NOMO-1 treated with DMSO at 0.1 percent for 48 hours (cell line): Measurements from ENCODE around the gene MTFR1L.

Source experiments
- DNase-seq: peaks from one replicate; lab custom pipeline; 2025; ENCODE audit not compliant: unreplicated experiment; lab: John Stamatoyannopoulos, UW

MTFR1L gene

DNA sequence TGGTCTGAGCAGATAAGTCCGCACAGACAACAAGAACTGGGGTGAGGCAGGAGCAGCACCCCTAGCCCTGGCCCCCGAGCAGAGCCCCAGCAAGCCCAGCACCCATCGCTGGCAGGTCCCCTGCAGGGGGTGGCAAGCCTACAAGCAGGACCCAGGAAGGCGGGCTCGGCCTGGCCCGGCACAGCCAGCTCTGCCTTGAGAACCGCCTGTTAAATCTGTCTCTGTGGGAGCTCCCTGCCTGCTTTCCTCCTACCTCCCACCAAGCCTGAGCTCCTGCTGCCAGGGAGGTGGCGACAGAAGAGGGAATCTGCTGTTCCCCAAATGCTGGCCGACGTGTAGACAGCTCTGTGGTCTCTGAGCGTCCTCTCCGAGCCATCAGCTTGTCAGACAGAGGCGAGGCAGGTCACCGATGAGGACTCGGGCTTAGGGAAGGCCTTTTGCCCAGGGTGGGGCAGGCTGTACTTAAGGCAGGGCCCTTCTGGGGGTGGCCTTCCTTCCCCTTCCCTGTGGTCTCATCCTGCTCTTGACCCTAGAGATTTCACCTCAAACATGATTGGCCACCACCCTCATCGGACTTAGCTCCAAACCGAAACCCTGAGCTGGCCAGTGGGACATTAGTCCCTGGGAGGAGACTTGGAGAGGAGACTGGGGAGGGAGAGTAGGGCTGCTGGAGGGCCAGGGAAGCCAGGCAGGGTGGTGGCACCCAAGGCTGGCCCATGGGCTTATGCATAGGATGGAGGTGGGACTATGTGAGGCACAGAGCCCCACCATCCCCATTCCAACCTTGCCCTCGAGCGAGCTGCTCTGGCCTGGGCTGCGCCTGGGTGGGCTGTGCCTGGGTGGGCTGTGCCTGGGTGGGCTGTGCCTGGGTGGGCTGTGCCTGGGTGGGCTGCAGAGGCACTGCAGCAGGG lies 12.0 kb upstream of the MTFR1L start:
- DNase-seq: no peak

DNA sequence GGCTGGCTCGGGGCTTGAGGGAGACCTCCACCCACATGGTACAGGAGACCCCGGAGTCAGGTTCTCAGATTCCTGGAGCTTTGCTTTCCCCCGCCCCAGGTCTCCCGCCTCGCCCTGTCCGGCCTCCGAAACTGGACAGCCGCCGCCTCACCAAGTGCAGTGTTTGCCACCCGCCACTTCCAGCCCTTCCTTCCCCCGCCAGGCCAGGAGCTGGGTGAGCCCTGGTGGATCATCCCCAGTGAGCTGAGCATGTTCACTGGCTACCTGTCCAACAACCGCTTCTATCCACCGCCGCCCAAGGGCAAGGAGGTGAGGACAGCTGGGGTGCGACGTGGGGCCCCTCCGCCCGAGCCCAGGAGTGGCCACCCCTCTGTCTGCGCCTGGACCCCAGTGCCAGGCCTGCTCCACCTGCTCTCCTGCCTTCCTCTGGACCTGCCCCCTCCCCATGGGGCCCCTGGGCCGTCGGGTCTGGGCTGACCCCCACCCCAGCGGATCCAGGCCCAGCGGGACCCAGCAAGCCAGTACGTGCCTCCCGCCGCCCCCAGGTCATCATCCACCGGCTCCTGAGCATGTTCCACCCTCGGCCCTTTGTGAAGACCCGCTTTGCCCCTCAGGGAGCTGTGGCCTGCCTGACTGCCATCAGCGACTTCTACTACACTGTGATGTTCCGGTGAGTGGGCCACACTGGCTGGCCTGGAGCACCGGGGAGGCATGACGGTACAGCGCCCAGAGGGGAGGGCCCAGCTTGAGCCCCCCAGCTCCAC lies 11.1 kb upstream of the MTFR1L start:
- DNase-seq: no peak

DNA sequence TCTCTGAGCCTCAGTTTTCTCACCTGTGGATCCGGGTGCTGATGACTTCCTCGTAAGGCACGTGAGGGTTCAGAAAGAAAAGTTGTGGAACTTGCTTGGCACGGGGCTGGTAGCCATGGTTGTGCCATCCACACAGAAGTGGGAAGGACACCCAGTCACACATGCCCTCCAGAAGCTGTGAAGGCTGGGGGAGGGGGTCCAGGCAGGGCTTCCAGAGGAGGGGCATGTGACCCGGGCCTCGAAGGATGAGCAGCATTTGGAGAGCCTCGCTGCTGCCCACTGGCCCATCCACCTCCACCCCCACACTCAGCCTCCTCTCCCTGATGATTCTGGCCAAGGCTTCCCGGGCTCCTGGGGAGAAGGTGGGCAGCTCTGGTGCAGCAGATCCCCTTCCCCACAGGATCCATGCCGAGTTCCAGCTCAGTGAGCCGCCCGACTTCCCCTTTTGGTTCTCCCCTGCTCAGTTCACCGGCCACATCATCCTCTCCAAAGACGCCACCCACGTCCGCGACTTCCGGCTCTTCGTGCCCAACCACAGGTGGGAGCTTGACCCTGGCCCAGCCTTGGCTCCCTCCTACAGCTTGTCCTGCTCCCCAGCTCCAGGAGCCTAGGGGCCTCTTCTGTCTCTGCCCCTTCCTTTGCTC lies 10.3 kb upstream of the MTFR1L start:
- DNase-seq: no peak

DNA sequence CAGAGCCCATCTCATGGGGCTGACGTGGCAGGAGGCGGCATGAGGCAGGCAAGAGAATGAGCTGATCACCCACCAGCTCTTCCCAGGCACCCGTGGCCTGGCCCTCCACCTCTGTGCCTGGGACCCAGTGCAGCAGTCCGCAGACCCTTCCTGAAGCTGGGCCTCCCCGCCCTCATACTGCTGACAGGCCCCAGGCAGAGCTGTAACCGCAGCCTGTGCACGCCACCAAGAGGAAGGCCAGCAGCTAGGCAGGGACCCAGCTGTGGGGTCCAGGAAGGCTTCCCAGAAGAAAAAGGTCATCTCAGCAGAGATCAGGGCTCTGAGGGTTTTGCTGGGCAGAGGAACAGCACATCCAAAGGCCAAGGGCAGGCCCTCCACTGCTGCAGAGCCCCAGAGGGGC lies 9.8 kb upstream of the MTFR1L start:
- no peak for DNase-seq

DNA sequence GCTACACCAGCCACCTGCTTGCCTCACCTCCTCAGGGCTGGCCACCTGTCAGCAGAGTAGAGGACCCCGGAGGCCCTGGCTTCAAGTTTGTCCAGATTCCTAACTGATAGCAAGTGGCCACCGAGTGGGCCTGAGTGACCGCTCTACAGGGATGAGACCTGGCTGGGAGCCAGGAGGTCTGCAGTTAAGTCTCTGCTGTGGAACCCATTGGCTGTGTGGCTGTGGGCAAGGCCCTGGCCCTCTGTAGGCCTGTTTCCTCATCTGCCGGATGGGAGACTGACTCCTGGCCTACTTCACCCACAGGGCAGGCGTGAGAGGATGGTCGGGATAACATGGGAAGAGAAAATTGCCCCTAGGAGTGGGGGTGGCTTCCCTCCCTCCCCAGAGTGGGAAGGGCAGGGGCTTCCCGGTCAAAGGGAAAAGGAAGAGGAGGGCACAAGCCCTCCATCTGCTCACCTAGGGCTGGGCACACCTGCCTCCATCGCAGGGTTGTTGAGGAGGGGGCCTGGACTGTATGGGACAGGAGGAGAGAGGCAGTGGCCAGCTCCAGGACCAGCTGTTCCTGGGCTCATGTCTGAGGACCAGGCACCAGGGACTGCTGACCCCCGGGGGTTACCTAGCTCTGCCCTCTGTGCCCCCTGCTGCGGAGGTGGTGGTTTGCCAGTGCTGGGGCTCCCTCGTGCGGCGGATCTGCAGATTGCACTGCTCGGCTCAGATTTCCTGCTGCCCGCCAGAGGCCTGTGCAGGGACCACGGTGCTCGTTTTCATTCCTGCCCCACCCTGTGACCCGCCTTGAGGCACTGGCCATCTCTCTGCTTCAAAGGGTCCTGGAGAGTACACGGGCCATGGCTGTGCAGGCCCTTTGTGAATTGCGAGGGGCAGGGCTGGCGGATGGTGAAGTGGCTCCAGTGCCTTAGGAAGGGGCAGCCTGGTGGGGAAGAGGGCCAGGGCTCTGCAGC lies 9.1 kb upstream of the MTFR1L start:
- DNase-seq: peak; percentile 41

DNA sequence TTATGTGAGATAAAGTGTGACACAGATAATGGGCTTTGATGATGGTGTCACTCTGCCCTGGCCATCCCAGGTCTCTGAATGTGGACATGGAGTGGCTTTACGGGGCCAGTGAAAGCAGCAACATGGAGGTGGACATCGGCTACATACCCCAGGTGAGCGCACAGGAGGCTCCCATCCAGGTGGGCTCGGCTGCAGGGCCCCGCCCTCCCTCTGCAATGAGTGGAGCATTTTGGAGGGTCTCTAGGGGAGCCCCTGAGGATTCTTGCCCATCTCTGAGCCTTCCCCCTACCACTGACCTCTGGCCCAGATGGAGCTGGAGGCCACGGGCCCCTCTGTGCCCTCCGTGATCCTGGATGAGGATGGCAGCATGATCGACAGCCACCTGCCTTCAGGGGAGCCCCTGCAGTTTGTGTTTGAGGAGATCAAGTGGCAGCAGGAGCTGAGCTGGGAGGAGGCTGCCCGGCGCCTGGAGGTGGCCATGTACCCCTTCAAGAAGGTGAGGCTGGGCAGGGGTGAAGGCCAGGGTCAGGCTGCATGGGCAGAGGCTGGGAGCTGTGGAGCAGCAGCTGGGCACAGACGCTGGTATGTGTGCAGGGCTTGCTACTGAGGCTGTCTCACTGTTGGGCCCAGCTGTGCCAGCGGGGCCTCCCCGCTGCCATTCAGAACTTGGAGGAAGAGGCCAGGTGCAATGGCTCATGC lies 8.2 kb upstream of the MTFR1L start:
- DNase-seq: no peak

DNA sequence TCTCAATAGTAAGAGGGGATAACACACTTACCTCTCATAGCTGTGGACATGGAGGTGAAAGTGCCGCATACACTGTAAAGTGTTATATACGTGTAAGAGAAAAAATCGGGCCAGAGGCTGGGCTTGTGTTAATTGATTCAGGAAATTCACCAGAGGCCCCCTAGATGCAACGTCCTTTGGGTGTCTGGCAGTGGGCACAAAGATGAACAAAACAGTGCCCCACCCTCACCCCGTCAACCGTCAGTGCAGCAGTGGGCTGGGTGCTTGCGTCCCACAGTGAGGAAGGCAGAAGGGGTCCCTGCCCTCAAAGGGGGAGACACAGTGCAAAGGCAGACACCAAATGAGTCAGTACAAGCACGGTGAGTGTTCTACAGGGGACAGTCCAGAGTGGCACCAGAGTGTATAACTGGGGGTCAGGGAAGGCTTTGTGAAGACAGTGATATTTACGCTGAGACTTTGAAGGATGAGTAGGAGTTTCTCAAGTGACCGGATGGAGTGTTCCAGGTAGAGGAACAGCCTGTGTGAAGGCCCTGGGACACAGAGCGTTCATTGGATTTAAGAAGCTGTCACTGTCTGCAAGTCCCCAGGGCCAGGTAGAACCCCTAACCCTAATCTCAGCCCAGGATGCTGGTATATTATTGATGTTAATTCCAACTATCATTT lies 6.6 kb upstream of the MTFR1L start:
- no peak for DNase-seq

DNA sequence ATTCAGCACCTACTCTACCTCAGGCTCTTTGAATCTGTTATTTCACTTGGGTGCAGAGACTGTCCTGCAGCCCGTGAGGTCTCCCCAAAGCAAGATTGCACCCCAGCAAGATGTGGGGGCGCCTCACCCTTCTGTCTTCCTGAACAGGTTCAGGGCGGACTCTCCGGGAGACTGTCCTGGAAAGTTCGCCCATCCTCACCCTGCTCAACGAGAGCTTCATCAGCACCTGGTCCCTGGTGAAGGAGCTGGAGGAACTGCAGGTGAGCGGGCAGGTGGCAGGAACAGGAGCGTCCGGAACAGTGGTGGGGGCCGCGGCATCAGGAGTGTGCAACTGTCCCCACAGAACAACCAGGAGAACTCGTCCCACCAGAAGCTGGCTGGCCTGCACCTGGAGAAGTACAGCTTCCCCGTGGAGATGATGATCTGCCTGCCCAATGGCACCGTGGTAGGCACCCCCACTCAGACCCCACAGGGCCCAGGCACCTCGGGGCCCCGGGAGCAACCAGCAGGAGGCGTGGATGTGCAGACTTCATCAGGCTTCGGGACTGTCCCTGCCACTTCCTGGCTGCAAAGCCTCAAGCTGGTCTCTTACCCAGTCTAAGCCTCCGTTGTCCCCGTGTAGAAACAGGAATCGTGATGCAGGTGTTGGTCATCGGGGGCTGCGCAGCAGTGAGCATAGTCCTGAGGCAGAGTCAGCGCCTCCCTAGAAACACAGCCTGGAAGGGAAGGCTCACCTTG lies 5.9 kb upstream of the MTFR1L start:
- DNase-seq: no peak

DNA sequence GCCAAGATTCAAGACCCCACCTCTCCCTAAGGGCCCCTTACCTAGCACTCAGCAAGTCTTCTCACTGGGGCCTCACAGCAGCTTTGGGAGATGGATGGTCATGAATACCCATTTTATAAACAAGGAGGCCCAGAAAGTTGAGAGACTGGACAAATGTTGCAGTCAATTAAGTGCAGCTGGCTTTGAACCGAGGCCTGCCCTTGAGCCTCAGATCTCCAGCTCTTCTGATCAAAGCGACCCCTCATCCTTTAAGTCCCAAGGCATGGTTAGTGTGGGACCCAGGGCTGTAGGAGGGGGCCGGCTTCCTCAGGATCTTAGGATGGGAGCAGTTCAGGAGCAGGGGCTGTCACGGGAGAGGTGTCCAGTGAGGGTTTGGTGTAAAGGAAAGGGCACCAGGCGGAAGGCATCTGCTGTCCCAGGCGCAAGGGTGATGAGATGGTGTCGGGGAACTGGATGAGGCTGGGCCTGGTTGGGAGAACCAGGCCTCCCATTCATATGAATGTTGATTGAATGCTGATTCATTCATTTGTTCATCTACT lies 5.1 kb upstream of the MTFR1L start:
- DNase-seq: no peak

DNA sequence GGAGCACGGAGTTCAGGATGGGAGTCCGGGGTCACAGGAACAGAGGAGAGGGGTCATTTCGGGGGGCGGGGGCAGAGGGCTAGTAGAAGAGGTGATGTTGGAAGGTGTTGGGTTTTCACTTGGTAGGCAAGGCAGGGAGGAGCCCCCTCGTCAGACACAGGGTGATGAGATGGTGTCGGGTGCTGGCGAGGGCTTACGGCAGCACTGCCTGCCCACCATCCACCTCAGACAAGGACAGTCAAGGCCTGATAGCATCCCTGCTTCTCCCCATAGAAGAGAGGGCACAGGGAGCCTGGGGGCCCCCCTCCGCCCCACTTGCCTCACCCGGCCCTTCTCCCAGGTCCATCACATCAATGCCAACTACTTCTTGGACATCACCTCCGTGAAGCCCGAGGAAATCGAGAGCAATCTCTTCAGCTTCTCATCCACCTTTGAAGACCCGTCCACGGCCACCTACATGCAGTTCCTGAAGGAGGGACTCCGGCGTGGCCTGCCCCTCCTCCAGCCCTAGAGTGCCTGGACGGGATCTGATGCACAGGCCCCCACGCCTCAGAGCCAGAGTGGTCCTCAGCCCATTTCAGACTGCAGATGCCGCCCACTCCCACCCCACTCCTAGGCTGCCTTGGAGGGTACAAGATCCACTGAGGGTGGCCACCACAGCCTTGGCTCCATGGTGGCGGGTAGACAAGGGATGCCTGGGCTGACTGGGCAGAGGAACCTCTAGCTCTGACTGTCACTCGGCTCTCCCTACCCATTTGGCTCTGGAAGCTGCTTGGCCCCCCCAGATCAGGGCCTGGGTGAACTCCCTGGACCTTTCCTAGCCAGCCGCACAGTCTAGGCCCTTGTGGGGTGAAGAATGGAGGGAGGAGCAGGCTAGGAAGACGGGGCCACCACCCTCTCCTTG lies 4.3 kb upstream of the MTFR1L start:
- no peak for DNase-seq

DNA sequence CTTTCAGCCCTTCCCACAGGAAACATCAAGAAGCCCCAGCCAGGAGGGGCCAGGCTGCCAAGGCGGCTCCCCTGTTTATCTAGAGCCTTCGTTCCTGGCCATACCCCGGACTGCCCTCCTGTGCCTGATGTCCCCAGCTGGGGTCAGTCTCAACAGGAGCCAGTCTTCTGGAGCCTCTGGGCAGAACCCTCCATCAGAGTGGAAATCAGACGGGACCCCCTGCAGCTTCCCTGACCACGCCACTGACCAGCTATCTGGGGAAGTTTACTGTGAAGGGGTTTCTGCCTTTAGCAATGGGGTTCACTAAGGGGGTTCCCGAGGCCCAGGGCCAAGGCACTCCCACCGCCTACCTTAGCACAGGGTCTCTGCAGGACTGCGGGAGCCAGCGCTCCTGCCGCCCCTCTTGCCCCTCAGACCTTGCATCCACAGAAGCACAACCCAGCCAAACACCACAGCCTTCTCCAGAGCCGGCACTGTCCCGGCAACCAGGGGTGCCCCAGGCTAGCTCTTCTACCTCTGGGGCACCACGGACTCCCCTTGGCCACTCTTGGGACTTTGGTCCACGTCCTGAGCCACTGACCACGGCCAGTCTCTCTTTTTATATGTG lies 3.5 kb upstream of the MTFR1L start:
- DNase-seq: no peak

DNA sequence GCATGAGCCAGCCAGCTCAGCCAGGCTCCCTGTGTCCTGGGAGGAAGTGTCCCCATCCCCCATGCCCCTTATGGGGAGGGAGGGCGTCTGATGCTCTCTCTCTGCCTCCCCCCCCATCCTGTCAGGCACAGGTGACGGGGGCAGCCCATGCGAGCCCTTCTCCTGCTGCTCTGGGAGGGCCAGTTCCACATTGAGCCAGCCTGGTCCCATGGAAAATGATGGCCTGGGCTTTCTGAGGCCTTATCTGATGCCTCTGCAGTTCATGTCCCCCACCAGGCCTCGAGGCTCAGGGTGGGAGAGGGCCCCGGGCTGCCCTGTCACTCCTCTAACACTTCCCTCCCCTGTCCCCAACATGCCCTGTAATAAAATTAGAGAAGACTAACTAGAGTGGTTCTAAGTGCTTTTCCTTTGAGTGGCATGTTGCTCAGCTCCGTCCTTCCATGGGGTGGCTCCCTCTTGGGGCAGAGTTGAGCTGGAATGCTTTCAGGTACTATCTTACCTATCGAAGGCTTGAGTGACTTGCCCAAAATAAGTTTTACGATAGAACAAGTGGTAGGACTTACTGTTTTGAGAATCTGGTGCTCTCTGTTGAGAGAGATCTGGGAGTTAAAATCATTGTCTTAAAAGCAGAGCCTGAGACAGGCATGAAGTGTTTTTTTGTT lies 1.8 kb upstream of the MTFR1L start:
- DNase-seq: no peak

DNA sequence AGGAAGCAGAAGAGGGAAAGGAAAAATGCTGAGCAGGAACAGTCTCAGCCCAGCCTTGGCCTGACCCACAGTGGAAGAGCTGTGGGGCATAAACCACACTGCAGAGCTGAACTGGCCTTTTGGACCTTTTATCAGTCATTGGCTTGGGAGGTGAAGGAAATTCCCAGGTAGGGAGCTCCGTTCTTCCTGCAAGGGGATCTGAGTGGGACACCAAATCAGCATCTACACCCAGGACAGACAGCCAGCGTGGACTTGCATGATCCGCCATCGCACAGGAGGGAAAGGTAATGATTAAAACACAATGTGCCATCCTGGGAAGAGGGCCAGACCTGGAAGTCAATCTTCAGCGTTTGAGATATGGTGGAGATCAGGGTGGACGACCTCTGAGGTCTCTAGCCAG lies 1.2 kb upstream of the MTFR1L start:
- no peak for DNase-seq

DNA sequence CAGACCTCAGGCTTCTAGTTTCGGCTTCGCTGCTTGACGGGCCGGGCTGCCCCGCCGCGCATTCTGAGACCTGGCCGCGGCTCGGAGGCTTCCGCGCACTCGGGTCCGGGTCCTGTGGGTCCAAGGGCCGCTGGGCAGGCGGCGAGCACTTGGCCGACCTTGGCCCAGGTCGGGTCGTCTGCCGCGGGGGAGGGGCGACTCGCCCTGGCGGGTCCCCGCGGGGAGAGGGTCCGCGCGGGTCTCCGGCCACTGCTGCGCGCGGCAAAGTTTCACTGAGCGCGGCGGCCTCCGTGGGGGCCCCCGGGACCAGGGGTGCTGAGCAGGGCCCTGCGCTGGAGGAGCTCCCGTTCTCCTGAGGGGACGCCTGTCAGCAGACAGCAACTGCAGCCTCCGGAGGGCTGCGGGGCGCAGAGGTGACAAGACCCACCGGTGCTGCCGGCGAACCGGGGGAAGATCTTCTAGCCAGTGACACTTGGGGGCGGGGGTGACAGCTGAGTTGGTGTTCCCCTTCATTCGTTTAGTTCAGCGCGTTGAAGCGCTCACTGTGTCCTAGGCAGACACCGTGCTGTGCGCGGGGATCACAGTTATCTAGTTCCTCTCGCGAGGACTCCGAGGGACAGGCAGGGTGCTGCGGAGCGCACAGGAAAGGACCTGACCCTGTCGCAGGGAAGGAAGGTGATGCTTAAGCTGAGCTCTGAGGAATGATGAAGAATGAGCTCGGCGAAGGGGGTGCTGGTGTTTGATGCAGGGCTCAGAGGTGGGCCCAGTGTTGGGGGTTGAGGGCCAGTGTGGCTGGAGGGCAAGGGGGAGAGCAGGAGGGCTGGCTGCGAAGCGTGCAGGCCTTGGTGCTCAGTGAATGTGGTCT lies 725 bp downstream of the MTFR1L start:
- DNase-seq: peak; percentile 66

DNA sequence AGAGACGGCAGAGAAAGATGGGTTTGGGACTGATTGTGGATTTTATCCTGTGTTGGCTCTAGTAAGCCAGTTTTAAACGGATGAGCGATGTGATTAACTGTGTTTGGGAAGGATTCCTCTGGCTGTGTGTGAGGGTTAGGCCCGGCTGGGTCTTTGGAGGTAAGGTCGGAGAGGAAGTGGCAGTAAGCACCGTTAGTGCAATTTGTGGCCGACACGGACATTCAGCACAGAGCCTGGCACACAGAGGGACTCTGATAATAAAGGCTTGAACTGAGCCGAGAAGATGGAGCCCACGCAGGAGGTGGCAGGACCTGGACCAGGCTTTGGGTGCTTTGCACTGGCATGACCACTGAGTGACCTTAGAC lies 1.3 kb downstream of the MTFR1L start:
- peak; percentile 12 for DNase-seq

DNA sequence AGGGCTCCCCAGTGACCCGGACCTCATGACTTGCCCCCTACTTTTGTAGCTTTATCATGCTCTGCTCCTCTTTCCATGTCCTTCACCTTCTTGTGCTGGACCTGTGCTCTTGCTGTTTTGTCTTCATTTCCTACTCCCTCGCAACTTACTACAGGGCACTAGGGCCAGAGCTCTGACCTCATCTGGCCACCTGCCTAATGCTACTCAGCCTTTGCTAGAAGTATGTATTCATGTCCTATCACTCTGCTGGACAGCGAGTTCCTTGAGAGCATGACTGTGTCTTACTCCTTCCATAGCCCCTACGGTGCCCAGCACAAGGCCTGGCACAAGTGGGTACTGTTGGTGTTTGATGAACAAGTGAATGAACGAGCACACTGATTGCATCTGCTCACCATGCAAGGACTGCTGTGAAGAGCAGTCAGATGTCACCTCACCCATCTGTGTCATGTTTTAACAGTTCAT lies 1.9 kb downstream of the MTFR1L start:
- no peak for DNase-seq
